Measurements from ENCODE around the gene ACAD10.

DNA sequence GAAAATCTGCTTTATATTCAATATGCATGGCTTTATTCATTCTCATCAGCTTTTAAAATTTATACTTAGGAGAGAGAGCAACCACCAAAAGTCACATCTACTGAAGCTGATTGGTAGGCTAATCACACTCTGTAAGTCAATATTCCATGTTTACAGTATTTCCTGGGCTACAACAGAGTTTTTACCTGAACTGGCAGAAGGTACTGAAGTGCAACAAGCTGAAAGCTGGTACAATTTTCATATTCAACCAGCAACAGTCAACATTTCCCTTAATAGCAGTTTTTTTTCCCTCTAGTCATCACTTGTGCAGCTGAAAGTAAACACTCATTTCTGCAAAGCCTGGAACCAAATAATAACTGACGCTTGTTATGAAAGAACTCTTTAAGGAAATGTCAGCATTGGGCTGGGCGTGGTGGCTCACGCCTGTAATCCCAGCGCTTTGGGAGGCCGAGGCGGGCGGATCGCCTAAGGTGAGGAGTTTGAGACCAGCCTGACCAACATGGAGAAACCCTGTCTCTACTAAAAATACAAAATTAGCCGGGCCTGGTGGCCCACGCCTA is 13.0 kb upstream of the ACAD10 start:
- TF ChIP-seq, protein P1, sequence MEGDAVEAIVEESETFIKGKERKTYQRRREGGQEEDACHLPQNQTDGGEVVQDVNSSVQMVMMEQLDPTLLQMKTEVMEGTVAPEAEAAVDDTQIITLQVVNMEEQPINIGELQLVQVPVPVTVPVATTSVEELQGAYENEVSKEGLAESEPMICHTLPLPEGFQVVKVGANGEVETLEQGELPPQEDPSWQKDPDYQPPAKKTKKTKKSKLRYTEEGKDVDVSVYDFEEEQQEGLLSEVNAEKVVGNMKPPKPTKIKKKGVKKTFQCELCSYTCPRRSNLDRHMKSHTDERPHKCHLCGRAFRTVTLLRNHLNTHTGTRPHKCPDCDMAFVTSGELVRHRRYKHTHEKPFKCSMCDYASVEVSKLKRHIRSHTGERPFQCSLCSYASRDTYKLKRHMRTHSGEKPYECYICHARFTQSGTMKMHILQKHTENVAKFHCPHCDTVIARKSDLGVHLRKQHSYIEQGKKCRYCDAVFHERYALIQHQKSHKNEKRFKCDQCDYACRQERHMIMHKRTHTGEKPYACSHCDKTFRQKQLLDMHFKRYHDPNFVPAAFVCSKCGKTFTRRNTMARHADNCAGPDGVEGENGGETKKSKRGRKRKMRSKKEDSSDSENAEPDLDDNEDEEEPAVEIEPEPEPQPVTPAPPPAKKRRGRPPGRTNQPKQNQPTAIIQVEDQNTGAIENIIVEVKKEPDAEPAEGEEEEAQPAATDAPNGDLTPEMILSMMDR (IDR thresholded peaks at IDR 0.05; ENCODE audit: poor library complexity) = no peak
- no peak for TF ChIP-seq EZH2 (IDR thresholded peaks at IDR 0.05; ENCODE audit: borderline replicate concordance)

All from hepatocyte (in vitro differentiated cells).